OCI-LY7 (cell line): Measurements from ENCODE around the gene SMCP. TPM values are rescaled to one million over a fixed set of nuclear protein-coding genes. Genes with fewer than 3 reads are reported as not detected.

ENCODE experiments used
- BruUV-seq: library from RNA; stranded (reverse); fragments of 400-500 nt; replicated peaks from 2 replicates; lab custom pipeline; 2021; lab: Mats Ljungman, UMichigan
- CTCF ChIA-PET: fragments of 300-600 bp; sonication (Branson Sonifier 250); formaldehyde crosslinking; loops from one replicate; lab custom pipeline; 2022; ENCODE audit warnings: antibody characterized with exemption; ENCODE audit not compliant: unreplicated experiment; lab: Charles Lee
- POLR2A ChIA-PET: fragments of 300-600 bp; sonication (Branson Sonifier 250); formaldehyde crosslinking; loops from one replicate; lab custom pipeline; 2022; ENCODE audit warnings: antibody characterized with exemption; lab: Charles Lee
- DNase-seq: peaks from one replicate; pipeline ENCODE4 v3.0.0-alpha.2; 2015; ENCODE audit warnings: low spot score
- H2AFZ ChIP-seq: fragments of 200-600 bp; sonication (generic), shearing (Covaris generic); 2 replicates; pipeline ENCODE4 v1.6.1; 2014; ENCODE audit warnings: mild to moderate bottlenecking, antibody characterized with exemption, low read length, moderate library complexity
- H3K27ac ChIP-seq: fragments of 200-600 bp; sonication (generic); 2 replicates; pipeline ENCODE4 v1.5.1; 2014; ENCODE audit warnings: mixed run types, low read depth, mild to moderate bottlenecking, moderate library complexity, low read length, inconsistent platforms; ENCODE audit not compliant: poor library complexity, severe bottlenecking
- H3K36me3 ChIP-seq: fragments of 200-600 bp; sonication (generic); 2 replicates; pipeline ENCODE4 v1.6.1; 2014; ENCODE audit warnings: mild to moderate bottlenecking, antibody characterized with exemption, low read length, moderate library complexity, mixed read lengths; ENCODE audit not compliant: insufficient read depth
- H3K4me1 ChIP-seq: fragments of 200-600 bp; sonication (generic); 2 replicates; pipeline ENCODE4 v1.5.1; 2014; ENCODE audit warnings: mild to moderate bottlenecking, low read length; ENCODE audit not compliant: insufficient read depth, poor library complexity, severe bottlenecking
- H3K4me2 ChIP-seq: fragments of 200-600 bp; sonication (generic); 2 replicates; pipeline ENCODE4 v1.6.1; 2014; ENCODE audit warnings: mild to moderate bottlenecking, low read length
- H3K4me3 ChIP-seq: fragments of 200-600 bp; sonication (generic); 2 replicates; pipeline ENCODE4 v1.5.1; 2014; ENCODE audit warnings: mild to moderate bottlenecking, low read depth, low read length; ENCODE audit not compliant: poor library complexity, severe bottlenecking
- H3K79me2 ChIP-seq: fragments of 200-600 bp; sonication (generic); 2 replicates; pipeline ENCODE4 v1.6.1; 2016; ENCODE audit warnings: low read depth, mild to moderate bottlenecking, low read length, moderate library complexity, mixed read lengths; ENCODE audit not compliant: insufficient read depth
- H3K9me2 ChIP-seq: fragments of 200-600 bp; sonication (generic); 2 replicates; pipeline ENCODE4 v1.6.1; 2016; ENCODE audit warnings: mild to moderate bottlenecking, low read length, mixed read lengths; ENCODE audit not compliant: insufficient read depth
- H3K9me3 ChIP-seq: fragments of 200-600 bp; sonication (generic); 2 replicates; pipeline ENCODE4 v1.6.1; 2014; ENCODE audit warnings: mild to moderate bottlenecking, mixed run types, low read length, mixed read lengths
- H4K20me1 ChIP-seq: fragments of 200-600 bp; sonication (generic); 2 replicates; pipeline ENCODE4 v1.6.1; 2014; ENCODE audit warnings: mild to moderate bottlenecking, antibody characterized with exemption, low read length, moderate library complexity, mixed read lengths; ENCODE audit not compliant: insufficient read depth
- CTCF ChIP-seq: fragments of 200-600 bp; sonication (generic); conservative IDR thresholded peaks from 2 replicates; pipeline ENCODE4 v1.5.1; 2014; ENCODE audit warnings: mild to moderate bottlenecking, antibody characterized with exemption, low read length, moderate library complexity, mixed read lengths
- EZH2phosphoT487 ChIP-seq: fragments of 200-600 bp; sonication (generic); IDR thresholded peaks from 2 replicates; pipeline ENCODE4 v1.6.1; 2018; ENCODE audit warnings: low read depth, borderline replicate concordance, mild to moderate bottlenecking, mixed run types, antibody characterized with exemption, low read length, moderate library complexity, mixed read lengths
- intact Hi-C: fragments of 100-400 bp; cut with micrococcal nuclease; formaldehyde crosslinking; loops from one replicate; pipeline ENCODE4 v1.10.0; 2022; ENCODE audit not compliant: unreplicated experiment
- total RNA-seq, 2 experiments: library from RNA; depleted of rRNA in 1 of 2; stranded (reverse); fragments of >200 nt in 1 of 2; shearing (Covaris generic) in 1 of 2; gene quantifications; 2 replicates each; pipeline ENCODE4 v1.2.3, GENCODE V29; 2014 to 2022

The SMCP gene
- total RNA-seq, 2 experiments from 2014 or later, result not detected

GRCh38 chr1:152860129-152860528 lies 18.0 kb upstream of the SMCP start:
- BruUV-seq, result no TSS peak
- ChIA-PET POLR2A (no interaction called here), CTCF (no interaction called here)
- no peaks in the 10 kb centered on the region for H3K79me2 ChIP-seq
- no peak overlapping the region for H3K4me3 ChIP-seq
- intact Hi-C loops, result no loop called here
- no peaks in the 10 kb centered on the region for H3K9me2 ChIP-seq
- TF ChIP-seq CTCF, result no peak
- no peak for TF ChIP-seq EZH2phosphoT487
- no peaks in the 10 kb centered on the region for H3K4me1 ChIP-seq
- H3K27ac ChIP-seq, result no peak overlapping the region
- H3K36me3 ChIP-seq, result no peaks in the 10 kb centered on the region
- no peak overlapping the region for H2AFZ ChIP-seq
- DNase-seq, result no peak
- no peaks in the 10 kb centered on the region for H4K20me1 ChIP-seq
- H3K9me3 ChIP-seq, result no peaks in the 10 kb centered on the region
- no peak overlapping the region for H3K4me2 ChIP-seq

- no peak overlapping the region for H3K4me3 ChIP-seq
- no peak overlapping the region for H3K27ac ChIP-seq
- intact Hi-C loops, result no loop called here
- H3K36me3 ChIP-seq, result no peaks in the 10 kb centered on the region
- H3K4me1 ChIP-seq, result no peaks in the 10 kb centered on the region
- TF ChIP-seq CTCF (no peak), EZH2phosphoT487 (no peak)
- ChIA-PET POLR2A (interaction anchor here (0.8 kb wide), 1 partner anchor 10 kb away, joined by 3 read pairs; no protein-coding TSS in a partner anchor), CTCF (no interaction called here)
- no TSS peak for BruUV-seq
- H3K9me2 ChIP-seq, result no peaks in the 10 kb centered on the region
- H2AFZ ChIP-seq, result no peak overlapping the region
- no peaks in the 10 kb centered on the region for H4K20me1 ChIP-seq
- H3K4me2 ChIP-seq, result no peak overlapping the region
- no peak for DNase-seq
- H3K9me3 ChIP-seq, result no peaks in the 10 kb centered on the region
- H3K79me2 ChIP-seq, result no peaks in the 10 kb centered on the region
Measured at GRCh38 chr1:152861374-152861773, 16.7 kb upstream of the SMCP start.

GRCh38 chr1:152864443-152864842 lies 13.7 kb upstream of the SMCP start:
- CTCF ChIA-PET, result no interaction called here

More at GRCh38 chr1:152864443-152864842, 13.7 kb upstream of the SMCP start:
- DNase-seq, result no peak
- Histone ChIP-seq H2AFZ (no peak overlapping the region), H3K4me2 (no peak overlapping the region), H4K20me1 (no peaks in the 10 kb centered on the region), H3K4me1 (no peaks in the 10 kb centered on the region), H3K79me2 (no peaks in the 10 kb centered on the region), H3K4me3 (no peak overlapping the region), H3K9me3 (no peaks in the 10 kb centered on the region), H3K27ac (no peak overlapping the region), H3K9me2 (no peaks in the 10 kb centered on the region), H3K36me3 (no peaks in the 10 kb centered on the region)
- no peak for TF ChIP-seq CTCF
- intact Hi-C loops, result no loop called here
- POLR2A ChIA-PET, result no interaction called here
- BruUV-seq, result no TSS peak
